Neuron (in vitro differentiated cells): Measurements from ENCODE around the gene ANK2.

Experiments
- H2AFZ ChIP-seq: one replicate; pipeline ENCODE4 v1.6.1; 2013; ENCODE audit warnings: low read depth, mild to moderate bottlenecking, inconsistent platforms, low read length, moderate library complexity
- H3K27me3 ChIP-seq: one replicate; pipeline ENCODE4 v1.6.1; 2013; ENCODE audit warnings: low read length; ENCODE audit not compliant: insufficient read depth
- H3K36me3 ChIP-seq: one replicate; pipeline ENCODE4 v1.6.1; 2013; ENCODE audit warnings: low read length; ENCODE audit not compliant: insufficient read depth
- H3K4me1 ChIP-seq: one replicate; pipeline ENCODE4 v1.6.1; 2013; ENCODE audit warnings: low read length; ENCODE audit not compliant: insufficient read depth
- H3K4me3 ChIP-seq: 2 replicates; pipeline ENCODE4 v1.5.1; 2013; ENCODE audit warnings: mild to moderate bottlenecking, low read length, moderate library complexity
- H3K9me3 ChIP-seq: one replicate; pipeline ENCODE4 v1.6.1; 2013; ENCODE audit warnings: low read length

ANK2 gene

GRCh38 chr4:113378836-113379235 is 329.4 kb downstream of the ANK2 start:
- peaks cover 41% of the 10 kb centered on the region for H3K36me3 ChIP-seq
- no peaks in the 10 kb centered on the region for H3K27me3 ChIP-seq
- no peak overlapping the region for H2AFZ ChIP-seq
- peaks cover 10% of the 10 kb centered on the region for H3K4me1 ChIP-seq
- no peaks in the 10 kb centered on the region for H3K9me3 ChIP-seq
- no peak overlapping the region for H3K4me3 ChIP-seq

GRCh38 chr4:113382704-113383103 is 333.3 kb downstream of the ANK2 start:
- H3K36me3 ChIP-seq = peaks cover 27% of the 10 kb centered on the region
- H3K4me1 ChIP-seq = peaks cover 10% of the 10 kb centered on the region
- no peaks in the 10 kb centered on the region for H3K27me3 ChIP-seq
- H3K4me3 ChIP-seq = no peak overlapping the region
- H2AFZ ChIP-seq = no peak overlapping the region
- H3K9me3 ChIP-seq = no peaks in the 10 kb centered on the region

GRCh38 chr4:113383111-113383785 is 333.8 kb downstream of the ANK2 start:
- H3K9me3 ChIP-seq = no peaks in the 10 kb centered on the region
- H3K4me3 ChIP-seq = no peak overlapping the region
- peaks cover 10% of the 10 kb centered on the region for H3K4me1 ChIP-seq
- H3K27me3 ChIP-seq = no peaks in the 10 kb centered on the region
- peaks cover 26% of the 10 kb centered on the region for H3K36me3 ChIP-seq
- H2AFZ ChIP-seq = no peak overlapping the region

- Histone ChIP-seq H3K4me1 (peaks cover 10% of the 10 kb centered on the region), H3K27me3 (no peaks in the 10 kb centered on the region), H3K9me3 (no peaks in the 10 kb centered on the region), H3K36me3 (peaks cover 18% of the 10 kb centered on the region), H3K4me3 (no peak overlapping the region), H2AFZ (no peak overlapping the region)
Observed at GRCh38 chr4:113384600-113384999, 335.1 kb downstream of the ANK2 start.

GRCh38 chr4:113385281-113385899 is 335.9 kb downstream of the ANK2 start:
- Histone ChIP-seq H3K4me3 (no peak overlapping the region), H3K36me3 (peaks cover 14% of the 10 kb centered on the region), H3K9me3 (no peaks in the 10 kb centered on the region), H3K27me3 (no peaks in the 10 kb centered on the region), H3K4me1 (peaks cover 10% of the 10 kb centered on the region), H2AFZ (no peak overlapping the region)

GRCh38 chr4:113389160-113389559 is 339.7 kb downstream of the ANK2 start:
- Histone ChIP-seq H3K4me3 (no peak overlapping the region), H3K36me3 (no peaks in the 10 kb centered on the region), H3K9me3 (no peaks in the 10 kb centered on the region), H3K27me3 (no peaks in the 10 kb centered on the region), H3K4me1 (no peaks in the 10 kb centered on the region), H2AFZ (no peak overlapping the region)

- H3K9me3 ChIP-seq = no peaks in the 10 kb centered on the region
- no peaks in the 10 kb centered on the region for H3K4me1 ChIP-seq
- no peaks in the 10 kb centered on the region for H3K27me3 ChIP-seq
- H3K36me3 ChIP-seq = no peaks in the 10 kb centered on the region
- H2AFZ ChIP-seq = no peak overlapping the region
- H3K4me3 ChIP-seq = no peak overlapping the region
Observed at GRCh38 chr4:113390850-113391249, 341.4 kb downstream of the ANK2 start.

- no peaks in the 10 kb centered on the region for H3K27me3 ChIP-seq
- H2AFZ ChIP-seq = no peak overlapping the region
- no peaks in the 10 kb centered on the region for H3K36me3 ChIP-seq
- H3K9me3 ChIP-seq = no peaks in the 10 kb centered on the region
- no peaks in the 10 kb centered on the region for H3K4me1 ChIP-seq
- no peak overlapping the region for H3K4me3 ChIP-seq
Observed at GRCh38 chr4:113394108-113394729, 344.8 kb downstream of the ANK2 start.

GRCh38 chr4:113394730-113395530 is 345.5 kb downstream of the ANK2 start:
- Histone ChIP-seq H2AFZ (no peak overlapping the region), H3K36me3 (no peaks in the 10 kb centered on the region), H3K4me3 (no peak overlapping the region), H3K27me3 (no peaks in the 10 kb centered on the region), H3K9me3 (no peaks in the 10 kb centered on the region), H3K4me1 (no peaks in the 10 kb centered on the region)

GRCh38 chr4:113397114-113397701 is 347.8 kb downstream of the ANK2 start:
- H3K4me3 ChIP-seq = no peak overlapping the region
- no peak overlapping the region for H2AFZ ChIP-seq
- H3K27me3 ChIP-seq = no peaks in the 10 kb centered on the region
- H3K9me3 ChIP-seq = no peaks in the 10 kb centered on the region
- no peaks in the 10 kb centered on the region for H3K36me3 ChIP-seq
- H3K4me1 ChIP-seq = no peaks in the 10 kb centered on the region

- Histone ChIP-seq H3K27me3 (no peaks in the 10 kb centered on the region), H2AFZ (no peak overlapping the region), H3K36me3 (no peaks in the 10 kb centered on the region), H3K4me3 (no peak overlapping the region), H3K4me1 (no peaks in the 10 kb centered on the region), H3K9me3 (no peaks in the 10 kb centered on the region)
Observed at GRCh38 chr4:113398441-113399143, 349.1 kb downstream of the ANK2 start.

GRCh38 chr4:113404167-113404571 is 354.7 kb downstream of the ANK2 start:
- H2AFZ ChIP-seq = no peak overlapping the region
- H3K36me3 ChIP-seq = no peaks in the 10 kb centered on the region
- no peaks in the 10 kb centered on the region for H3K27me3 ChIP-seq
- no peaks in the 10 kb centered on the region for H3K9me3 ChIP-seq
- no peak overlapping the region for H3K4me3 ChIP-seq
- H3K4me1 ChIP-seq = no peaks in the 10 kb centered on the region
